Activated CD8-positive, alpha-beta memory T cell treated with anti-CD3 and anti-CD28 coated beads for 4 hours (primary cell): ENCODE results near the gene PPM1E.
"Not testable (repeated sequence)": the region's sequence is repeated elsewhere in the genome, so short reads cannot be mapped to it uniquely, and the experiment has no call there.

Source experiments
- DNase-seq, 2 donors: peaks; one replicate each; pipeline ENCODE4 v3.0.0-alpha.2; 2020; ENCODE audit warnings: low read depth in 2 of 2

Gene PPM1E

GRCh38 chr17:58840820-58841612 is 85.4 kb downstream of the PPM1E start:
- no peak for DNase-seq

DNA sequence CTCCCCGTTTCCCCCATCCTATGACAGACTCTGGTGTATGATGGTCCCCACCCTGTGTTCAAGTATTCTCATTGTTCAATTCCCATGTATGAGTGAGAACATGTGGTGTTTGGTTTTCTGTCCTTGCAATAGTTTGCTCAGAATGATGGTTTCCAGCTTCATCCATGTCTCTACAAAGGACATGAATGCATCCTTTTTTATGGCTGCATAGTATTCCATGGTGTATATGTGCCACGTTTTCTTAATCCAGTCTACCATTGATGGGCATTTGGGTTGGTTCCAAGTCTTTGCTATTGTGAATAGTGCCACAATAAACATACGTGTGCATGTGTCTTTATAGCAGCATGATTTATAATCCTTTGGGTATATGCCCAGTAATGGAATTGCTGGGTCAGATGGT is 90.8 kb downstream of the PPM1E start:
- DNase-seq = not testable (repeated sequence)

- DNase-seq = not testable (repeated sequence)
Observed at GRCh38 chr17:58850106-58850505, 94.5 kb downstream of the PPM1E start.

DNA sequence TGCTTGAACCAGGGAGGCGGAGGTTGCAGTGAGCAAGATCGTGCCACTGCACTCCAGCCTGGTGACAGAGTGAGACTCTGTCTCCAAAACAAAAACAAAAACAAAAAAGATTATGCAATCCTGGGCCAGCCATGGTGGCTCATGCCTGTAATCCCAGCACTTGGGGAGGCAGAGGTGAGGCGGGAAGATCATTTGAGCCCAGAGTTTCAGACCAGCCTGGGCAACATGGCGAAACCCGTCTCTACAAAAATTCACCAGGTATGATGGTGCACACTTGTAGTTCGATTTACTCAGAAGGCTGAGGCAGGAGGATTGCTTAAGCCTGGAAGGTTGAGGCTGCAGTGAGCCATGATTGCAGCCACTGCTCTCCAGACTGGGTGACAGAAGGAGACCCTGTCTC is 109.6 kb downstream of the PPM1E start:
- no peak for DNase-seq

GRCh38 chr17:58870747-58871146 is 115.1 kb downstream of the PPM1E start:
- no peak for DNase-seq

- no peak for DNase-seq
Observed at GRCh38 chr17:58873926-58874325, 118.3 kb downstream of the PPM1E start.

GRCh38 chr17:58875261-58875660 is 119.6 kb downstream of the PPM1E start:
- no peak for DNase-seq

- DNase-seq = no peak
Observed at GRCh38 chr17:58884161-58884560, 128.5 kb downstream of the PPM1E start.

- DNase-seq = no peak
Observed at GRCh38 chr17:58886514-58886913, 130.9 kb downstream of the PPM1E start.

DNA sequence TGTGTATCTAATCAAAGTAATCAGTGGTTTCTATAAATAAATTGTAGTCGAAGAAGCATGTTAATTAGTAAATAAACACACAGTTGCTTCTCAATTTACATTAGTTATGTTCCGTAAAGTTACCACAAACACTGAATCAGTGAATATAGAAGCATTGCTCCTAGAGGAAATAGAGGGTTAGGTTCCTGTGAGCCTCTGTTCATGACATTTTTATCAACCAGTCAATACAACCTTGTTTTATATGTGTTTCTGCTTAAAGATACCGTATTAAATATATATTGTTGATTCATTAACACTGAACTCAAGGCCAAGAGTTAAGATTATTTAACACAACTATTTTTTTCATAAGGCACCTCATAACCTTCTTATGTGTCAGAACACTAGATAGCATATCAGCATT is 134.3 kb downstream of the PPM1E start:
- no peak for DNase-seq

GRCh38 chr17:58899191-58899590 is 143.5 kb downstream of the PPM1E start:
- DNase-seq = no peak

DNA sequence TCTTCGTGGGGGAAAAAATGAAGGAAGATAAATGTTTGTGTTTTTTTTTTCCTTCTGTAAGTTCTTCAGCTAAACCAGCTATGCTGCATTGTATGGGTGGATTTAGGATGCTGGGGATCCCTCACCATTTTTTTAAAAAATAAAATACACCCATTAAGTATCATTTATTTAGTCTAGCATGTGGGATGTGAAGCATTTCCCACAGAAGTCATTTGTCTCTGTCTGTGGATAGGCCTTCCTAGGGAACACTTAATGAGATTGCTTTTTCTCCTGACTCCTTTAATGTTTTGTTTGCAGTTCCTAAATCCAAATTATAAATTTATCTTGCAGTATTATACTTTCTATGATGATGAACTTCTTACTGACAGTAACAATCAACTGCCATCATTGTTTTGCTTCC is 146.7 kb downstream of the PPM1E start:
- DNase-seq = no peak

DNA sequence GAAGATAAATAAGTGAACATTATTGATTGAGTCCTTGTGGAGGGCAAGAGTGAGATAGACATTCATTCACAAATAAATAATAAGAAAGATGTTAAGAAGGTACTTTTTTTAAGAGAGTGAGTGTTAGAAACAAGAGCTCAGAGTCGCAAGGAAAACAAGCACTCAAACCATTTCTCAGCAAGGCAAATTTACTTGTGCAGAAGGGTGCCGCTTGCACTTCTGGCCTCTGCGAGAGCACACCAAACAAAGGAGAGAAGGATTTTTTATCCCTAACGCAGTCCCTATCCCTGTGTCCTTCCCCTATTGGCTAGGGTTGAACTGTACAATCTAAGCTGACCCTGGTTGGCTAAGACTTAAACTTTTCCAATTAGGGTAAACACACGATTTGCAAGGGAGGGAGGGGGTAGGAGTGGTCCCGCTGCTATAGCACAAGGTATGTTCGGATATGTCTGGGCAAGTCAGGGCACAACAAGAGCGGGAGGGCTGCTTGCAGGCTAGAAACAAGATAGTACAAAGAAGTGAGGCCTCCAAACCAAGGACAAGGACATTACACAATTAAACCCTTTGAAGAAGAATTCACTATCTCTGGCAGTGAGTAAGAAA is 156.2 kb downstream of the PPM1E start:
- no peak for DNase-seq

GRCh38 chr17:58913552-58913951 is 157.9 kb downstream of the PPM1E start:
- no peak for DNase-seq

DNA sequence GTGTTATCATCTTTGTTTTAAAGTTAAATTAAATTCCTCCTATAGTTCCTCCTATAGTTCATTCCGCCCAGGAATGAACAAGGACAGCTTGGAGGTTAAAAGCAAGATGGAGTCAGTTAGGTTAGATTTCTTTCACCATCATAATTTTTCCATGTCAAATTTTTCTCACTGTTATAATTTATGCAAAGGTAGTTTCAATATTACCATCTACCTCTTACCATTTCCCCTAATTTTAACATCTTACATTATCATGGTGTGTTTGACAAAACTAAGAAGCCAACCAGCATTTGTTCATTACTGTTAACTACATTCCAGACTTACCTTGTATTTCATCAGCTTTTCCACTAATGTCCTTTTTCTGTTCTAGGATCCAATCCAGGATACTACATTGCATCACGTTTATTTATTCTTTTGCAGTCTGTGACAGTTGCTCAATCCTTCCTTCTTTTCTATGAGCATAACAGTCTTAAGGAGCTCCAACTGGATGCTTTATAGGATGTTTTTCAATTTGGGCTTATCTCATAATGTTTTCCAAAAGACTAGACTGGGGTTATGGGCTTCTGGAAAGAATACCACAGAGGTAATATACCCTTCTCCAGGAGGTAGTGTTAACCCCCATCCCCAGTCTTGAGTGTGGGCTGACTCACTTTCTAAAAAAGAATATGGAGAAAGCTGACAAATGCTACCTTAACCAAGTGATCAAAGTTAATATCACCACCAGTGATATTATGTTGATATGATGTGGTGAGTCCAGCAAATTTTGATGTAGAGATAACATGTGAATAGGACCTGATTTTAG is 158.5 kb downstream of the PPM1E start:
- no peak for DNase-seq

GRCh38 chr17:58917228-58917627 is 161.6 kb downstream of the PPM1E start:
- no peak for DNase-seq

- no peak for DNase-seq
Observed at GRCh38 chr17:58918072-58918471, 162.4 kb downstream of the PPM1E start.

DNA sequence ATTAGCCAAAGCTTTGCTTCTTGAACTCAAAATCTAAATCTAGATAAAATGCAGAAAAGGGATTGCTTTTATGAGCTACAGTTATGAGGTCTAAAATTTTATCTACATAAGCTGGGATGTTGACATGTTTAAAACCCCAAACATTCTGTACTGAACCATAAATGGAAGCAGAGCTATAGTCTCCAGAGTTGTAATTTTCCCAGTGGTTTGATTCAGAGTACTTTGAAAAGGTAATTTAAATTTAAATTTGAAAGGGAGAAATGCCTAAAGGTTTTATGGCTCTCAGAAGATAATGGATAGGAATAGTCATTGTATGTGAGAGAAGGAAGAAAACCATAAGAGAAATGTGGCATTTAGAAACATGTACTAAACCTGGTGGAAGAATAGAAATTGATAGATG is 163.2 kb downstream of the PPM1E start:
- DNase-seq = no peak

GRCh38 chr17:58920773-58921172 is 165.1 kb downstream of the PPM1E start:
- DNase-seq = no peak

DNA sequence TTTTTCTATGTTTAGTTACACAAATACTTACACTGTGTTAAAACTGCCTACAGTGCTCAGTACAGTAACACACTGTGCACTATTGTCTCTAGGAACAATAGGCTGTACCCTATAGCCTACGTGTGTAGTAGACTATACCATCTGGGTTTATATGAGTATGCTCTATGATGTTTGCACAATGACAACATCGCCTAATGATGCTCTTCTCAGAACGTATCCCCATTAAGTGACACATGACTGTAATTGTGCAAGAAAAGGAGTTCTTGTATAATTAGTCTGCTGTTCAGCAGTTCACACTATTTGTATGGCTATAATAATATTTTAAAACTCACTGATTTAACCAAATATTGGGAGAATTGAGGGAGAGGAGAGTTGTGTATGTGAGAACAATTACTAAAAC is 177.3 kb downstream of the PPM1E start:
- no peak for DNase-seq

DNA sequence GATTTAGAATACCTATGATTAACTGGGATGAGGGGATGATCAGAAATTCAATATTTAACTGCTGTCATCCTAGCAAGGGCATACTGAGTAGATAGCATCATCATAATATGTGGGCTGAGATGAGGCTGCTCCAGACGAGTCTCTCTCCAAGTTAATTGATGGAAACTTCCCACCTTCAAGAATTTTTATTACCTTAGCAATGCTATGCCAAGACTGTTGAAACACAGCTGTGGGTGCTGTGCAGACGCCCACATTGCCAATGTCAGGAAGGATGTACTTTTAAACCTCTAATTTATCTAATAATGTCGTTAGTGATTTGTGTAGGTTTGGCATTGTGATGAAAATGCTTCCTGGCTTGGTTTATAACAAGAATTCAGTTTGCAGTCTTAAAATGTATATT is 180.6 kb downstream of the PPM1E start:
- no peak for DNase-seq

GRCh38 chr17:58944166-58944565 is 188.5 kb downstream of the PPM1E start:
- no peak for DNase-seq

DNA sequence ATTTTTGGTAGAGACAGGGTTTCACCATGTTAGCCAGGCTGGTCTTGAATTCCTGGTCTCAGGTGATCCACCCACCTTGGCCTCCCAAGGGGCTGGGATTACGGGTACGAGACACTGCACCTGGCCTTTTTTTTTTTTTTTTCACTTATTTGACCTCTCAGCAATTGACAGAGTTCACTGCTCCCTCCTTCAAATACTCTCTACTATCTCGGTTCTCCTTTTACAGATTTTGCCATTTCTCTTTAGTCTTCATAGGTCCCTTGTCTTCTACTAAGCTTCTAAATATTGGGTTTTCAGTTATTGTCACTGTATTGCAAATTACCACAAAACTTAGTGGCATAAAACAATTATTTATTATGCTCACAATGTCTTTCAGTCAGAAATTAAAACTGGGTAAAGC is 191.8 kb downstream of the PPM1E start:
- no peak for DNase-seq
